Suppressor macrophage (primary cell): ENCODE measurements around the gene MOGAT3.

Source experiments
- DNase-seq, 4 experiments: peaks; one replicate each; pipeline ENCODE4 v3.0.0-alpha.2; 2020 to 2022
- total RNA-seq, 17 experiments: gene quantifications; one replicate each; lab custom pipeline; 2026; ENCODE audit warnings: mixed read lengths in 6 of 17, inconsistent platforms in 3 of 17; lab: John Stamatoyannopoulos, UW

The MOGAT3 gene
- total RNA-seq, result 0 to 0.99 (median 0) reads per million in 17 experiments

GRCh38 chr7:101200862-101201599, at the start of gene MOGAT3:
Gene MOGAT3, minus strand, starts transcription at chr7:101201036. Its CDS starts 182 bp downstream, at chr7:101200854.
- no peak for DNase-seq

GRCh38 chr7:101250324-101250723, 49.5 kb upstream of the MOGAT3 start:
- no peak for DNase-seq

GRCh38 chr7:101248276-101248675, 47.4 kb upstream of the MOGAT3 start:
- no peak for DNase-seq

- no peak for DNase-seq
These were observed 44.4 kb upstream of the MOGAT3 start for GRCh38 chr7:101245147-101245668.

GRCh38 chr7:101244375-101245146, 43.7 kb upstream of the MOGAT3 start, which contains the start of gene FIS1:
Gene FIS1, minus strand, starts transcription at chr7:101245081. Its CDS starts 77 bp downstream, at chr7:101245004.
- peak; percentile 91 to 96 (median 94) for DNase-seq

GRCh38 chr7:101243646-101244374, 43.0 kb upstream of the MOGAT3 start:
- peak; percentile 19 to 60 (median 48) for DNase-seq

GRCh38 chr7:101241443-101242349, 40.9 kb upstream of the MOGAT3 start:
- no peak for DNase-seq

GRCh38 chr7:101241015-101241363, 40.2 kb upstream of the MOGAT3 start:
- peak; percentile 68 to 84 (median 76) for DNase-seq

GRCh38 chr7:101240226-101241014, 39.6 kb upstream of the MOGAT3 start:
- DNase-seq, result no peak

- DNase-seq, result no peak
These were observed 39.0 kb upstream of the MOGAT3 start for GRCh38 chr7:101239951-101240220.

GRCh38 chr7:101239191-101239950, 38.5 kb upstream of the MOGAT3 start:
- DNase-seq, result peak in 2 of 4 experiments; percentile 12 to 13

GRCh38 chr7:101238226-101239182, 37.7 kb upstream of the MOGAT3 start:
- no peak for DNase-seq

- no peak for DNase-seq
These were observed 36.6 kb upstream of the MOGAT3 start, which contains the start of gene CLDN15 for GRCh38 chr7:101237206-101238067. Gene CLDN15, minus strand, starts transcription at chr7:101237802. Its CDS starts 221 bp downstream, at chr7:101237581.

GRCh38 chr7:101236292-101236835, 35.5 kb upstream of the MOGAT3 start:
- DNase-seq, result no peak

GRCh38 chr7:101235522-101235921, 34.7 kb upstream of the MOGAT3 start:
- no peak for DNase-seq

GRCh38 chr7:101235050-101235449, 34.2 kb upstream of the MOGAT3 start:
- DNase-seq, result peak in 3 of 4 experiments; percentile 47 to 64 (median 50)

- DNase-seq, result no peak
These were observed 33.8 kb upstream of the MOGAT3 start for GRCh38 chr7:101234636-101235035.
